ENCODE results near the gene DENND1C.

DENND1C gene

GRCh38 chr19:6503407-6504201, 22.0 kb upstream of the DENND1C start:
- no peak for DNase-seq

GRCh38 chr19:6501740-6502648, 20.4 kb upstream of the DENND1C start, which contains the start of gene TUBB4A:
Gene TUBB4A, minus strand, starts transcription at chr19:6502309. Its CDS starts 97 bp downstream, at chr19:6502212.
- peak; percentile 61 for DNase-seq

- no peak for DNase-seq
Observed at GRCh38 chr19:6500837-6501739, 19.5 kb upstream of the DENND1C start.

- DNase-seq: no peak
Observed at GRCh38 chr19:6499052-6499790, 17.6 kb upstream of the DENND1C start.

- DNase-seq: no peak
Observed at GRCh38 chr19:6498294-6499036, 16.9 kb upstream of the DENND1C start.

GRCh38 chr19:6495947-6496346, 14.4 kb upstream of the DENND1C start:
- DNase-seq: no peak

GRCh38 chr19:6494438-6495036, 12.9 kb upstream of the DENND1C start:
- no peak for DNase-seq

GRCh38 chr19:6491802-6492592, 10.4 kb upstream of the DENND1C start:
- DNase-seq: no peak

GRCh38 chr19:6490134-6490533, 8.5 kb upstream of the DENND1C start:
- DNase-seq: no peak

- DNase-seq: no peak
Observed at GRCh38 chr19:6489278-6490061, 7.9 kb upstream of the DENND1C start.

- no peak for DNase-seq
Observed at GRCh38 chr19:6484831-6485230, 3.2 kb upstream of the DENND1C start.

- no peak for DNase-seq
Observed at GRCh38 chr19:6484230-6484629, 2.6 kb upstream of the DENND1C start.

- DNase-seq: no peak
Observed at GRCh38 chr19:6483235-6483634, 1.6 kb upstream of the DENND1C start.

GRCh38 chr19:6482343-6482686, 728 bp upstream of the DENND1C start:
- peak; percentile 30 for DNase-seq

- peak; percentile 28 for DNase-seq
Observed at GRCh38 chr19:6480848-6481415, 655 bp downstream of the DENND1C start.

- DNase-seq: no peak
Observed at GRCh38 chr19:6479836-6480398, 1.7 kb downstream of the DENND1C start.

GRCh38 chr19:6478815-6479214, 2.8 kb downstream of the DENND1C start:
- no peak for DNase-seq

GRCh38 chr19:6476896-6477431, 4.6 kb downstream of the DENND1C start:
- no peak for DNase-seq
